H9 (cell line): ENCODE data around the gene CPSF4L. TPM values are rescaled to one million over a fixed set of nuclear protein-coding genes. Genes with fewer than 3 reads are reported as not detected.

ENCODE experiments used
- DNase-seq: peaks from one replicate; pipeline ENCODE4 v3.0.0-alpha.2; 2017
- H2AFZ ChIP-seq: one replicate; pipeline ENCODE4 v1.6.1; 2013; ENCODE audit warnings: mild to moderate bottlenecking, low read length, control low read depth, moderate library complexity
- H2AK5ac ChIP-seq: 2 replicates; pipeline ENCODE4 v1.6.1; 2013; ENCODE audit warnings: low read length, control low read depth, mixed read lengths; ENCODE audit not compliant: insufficient read length
- H2BK120ac ChIP-seq: one replicate; pipeline ENCODE4 v1.6.1; 2013; ENCODE audit warnings: low read depth, mild to moderate bottlenecking, low read length, control low read depth, inconsistent platforms; ENCODE audit not compliant: poor library complexity, severe bottlenecking
- H2BK12ac ChIP-seq: 2 replicates; pipeline ENCODE4 v1.6.1; 2013; ENCODE audit warnings: low read length, control low read depth, mixed read lengths, low read depth; ENCODE audit not compliant: insufficient read length
- H2BK15ac ChIP-seq: 2 replicates; pipeline ENCODE4 v1.6.1; 2013; ENCODE audit warnings: low read depth, low read length, control low read depth
- H2BK20ac ChIP-seq: one replicate; pipeline ENCODE4 v1.6.1; 2013; ENCODE audit warnings: low read depth, mild to moderate bottlenecking, low read length, control low read depth, inconsistent platforms; ENCODE audit not compliant: poor library complexity, severe bottlenecking
- H2BK5ac ChIP-seq: 2 replicates; pipeline ENCODE4 v1.6.1; 2013; ENCODE audit warnings: low read length, control low read depth, mixed read lengths; ENCODE audit not compliant: insufficient read length
- H3K14ac ChIP-seq: 2 replicates; pipeline ENCODE4 v1.6.1; 2013; ENCODE audit warnings: low read length, control low read depth; ENCODE audit not compliant: insufficient read depth
- H3K18ac ChIP-seq: 2 replicates; pipeline ENCODE4 v1.6.1; 2013; ENCODE audit warnings: low read depth, mild to moderate bottlenecking, mixed read lengths, low read length, control low read depth; ENCODE audit not compliant: insufficient read length
- H3K23ac ChIP-seq: 2 replicates; pipeline ENCODE4 v1.6.1; 2013; ENCODE audit warnings: low read length, control low read depth, mixed read lengths, low read depth; ENCODE audit not compliant: insufficient read length
- H3K23me2 ChIP-seq: 2 replicates; pipeline ENCODE4 v1.6.1; 2013; ENCODE audit warnings: low read depth, mild to moderate bottlenecking, mixed read lengths, low read length, control low read depth; ENCODE audit not compliant: insufficient read length, poor library complexity, severe bottlenecking
- H3K27ac ChIP-seq: 2 replicates; pipeline ENCODE4 v1.5.1; 2013; ENCODE audit warnings: low read length, control low read depth, mixed read lengths, low read depth; ENCODE audit not compliant: insufficient read length
- H3K27me3 ChIP-seq: 2 replicates; pipeline ENCODE4 v1.6.1; 2013; ENCODE audit warnings: low read length, control low read depth, inconsistent platforms; ENCODE audit not compliant: insufficient read depth
- H3K4ac ChIP-seq: 2 replicates; pipeline ENCODE4 v1.6.1; 2013; ENCODE audit warnings: low read depth, mild to moderate bottlenecking, control low read depth, inconsistent platforms, low read length, moderate library complexity
- H3K4me1 ChIP-seq: 2 replicates; pipeline ENCODE4 v1.6.1; 2013; ENCODE audit warnings: low read length, control low read depth, inconsistent platforms; ENCODE audit not compliant: insufficient read depth
- H3K4me2 ChIP-seq: 2 replicates; pipeline ENCODE4 v1.6.1; 2013; ENCODE audit warnings: low read length, control low read depth, mixed read lengths; ENCODE audit not compliant: insufficient read length, insufficient read depth
- H3K56ac ChIP-seq: 2 replicates; pipeline ENCODE4 v1.6.1; 2013; ENCODE audit warnings: low read depth, mild to moderate bottlenecking, mixed read lengths, low read length, control low read depth; ENCODE audit not compliant: insufficient read length
- H3K79me1 ChIP-seq: 2 replicates; pipeline ENCODE4 v1.6.1; 2013; ENCODE audit warnings: low read depth, mild to moderate bottlenecking, moderate library complexity, low read length, control low read depth, inconsistent platforms; ENCODE audit not compliant: insufficient read depth, poor library complexity, severe bottlenecking
- H3K79me2 ChIP-seq: 2 replicates; pipeline ENCODE4 v1.6.1; 2013; ENCODE audit warnings: low read length, control low read depth, inconsistent platforms; ENCODE audit not compliant: insufficient read depth
- H3K9ac ChIP-seq: 2 replicates; pipeline ENCODE4 v1.6.1; 2013; ENCODE audit warnings: low read length, control low read depth, mixed read lengths; ENCODE audit not compliant: insufficient read length; ENCODE audit errors: extremely low read depth
- H3K9me3 ChIP-seq: one replicate; pipeline ENCODE4 v1.6.1; 2013; ENCODE audit warnings: low read depth, low read length, inconsistent platforms; ENCODE audit not compliant: control insufficient read depth
- H3T11ph ChIP-seq: one replicate; pipeline ENCODE4 v1.6.1; 2013; ENCODE audit warnings: mild to moderate bottlenecking, low read length, control low read depth, inconsistent platforms
- H4K20me1 ChIP-seq: one replicate; pipeline ENCODE4 v1.6.1; 2013; ENCODE audit not compliant: control insufficient read depth, insufficient read length, insufficient read depth
- H4K5ac ChIP-seq: 2 replicates; pipeline ENCODE4 v1.6.1; 2013; ENCODE audit warnings: low read depth, mild to moderate bottlenecking, mixed read lengths, low read length, control low read depth; ENCODE audit not compliant: insufficient read length
- H4K8ac ChIP-seq: replicated peaks from 2 replicates; pipeline ENCODE4 v1.6.1; 2013; ENCODE audit warnings: low read length, control low read depth, mixed read lengths, low read depth; ENCODE audit not compliant: insufficient read length
- H4K91ac ChIP-seq: 2 replicates; pipeline ENCODE4 v1.6.1; 2013; ENCODE audit warnings: low read depth, mild to moderate bottlenecking, moderate library complexity, mixed read lengths, low read length, control low read depth; ENCODE audit not compliant: insufficient read length
- H3K27ac Mint-ChIP-seq, 3 experiments: 2 replicates in 2 of 3; 3 replicates in 1 of 3; pipeline ENCODE4 v1.8.0; 2020 to 2021; ENCODE audit warnings: mixed read lengths in 3 of 3, mild to moderate bottlenecking in 1 of 3, moderate library complexity in 1 of 3
- H3K27me3 Mint-ChIP-seq: 2 replicates; pipeline ENCODE4 v1.8.0; 2021; ENCODE audit warnings: low read depth, mild to moderate bottlenecking, moderate library complexity, mixed read lengths
- H3K36me3 Mint-ChIP-seq, 3 experiments: 2 replicates in 2 of 3; 3 replicates in 1 of 3; pipeline ENCODE4 v1.8.0; 2020 to 2021; ENCODE audit warnings: low read depth in 3 of 3, mixed read lengths in 3 of 3; ENCODE audit not compliant: insufficient read depth in 1 of 3
- H3K4me1 Mint-ChIP-seq, 2 experiments: 2 replicates each; pipeline ENCODE4 v1.8.0; 2020; ENCODE audit warnings: mixed read lengths in 2 of 2
- H3K4me3 Mint-ChIP-seq, 2 experiments: 2 replicates in 1 of 2; 3 replicates in 1 of 2; pipeline ENCODE4 v1.8.0; 2020 to 2021; ENCODE audit warnings: mild to moderate bottlenecking in 2 of 2, mixed read lengths in 2 of 2, moderate library complexity in 1 of 2
- H3K9me3 Mint-ChIP-seq, 2 experiments: 2 replicates in 1 of 2; 3 replicates in 1 of 2; pipeline ENCODE4 v1.8.0; 2020; ENCODE audit warnings: mild to moderate bottlenecking in 2 of 2, mixed read lengths in 2 of 2, moderate library complexity in 1 of 2
- CTCF ChIP-seq: fragments of 200-600 bp; sonication (generic); conservative IDR thresholded peaks from 3 replicates; pipeline ENCODE4 v1.8.0; 2021; ENCODE audit warnings: antibody characterized with exemption, mild to moderate bottlenecking
- WGBS: extraction: QIAGEN DNeasy Blood & Tissue Kit; methylation state at CpG from one replicate; pipeline ENCODE4 v1.1.7; 2013; ENCODE audit warnings: missing lambda C conversion rate, low lambda C conversion rate, mixed read lengths; ENCODE audit not compliant: insufficient read length; ENCODE audit errors: extremely low coverage; 5-methylcytosine and 5-hydroxymethylcytosine counted together
- total RNA-seq: library from RNA; stranded (reverse); gene quantifications from 2 replicates; pipeline ENCODE4 v1.2.1, GENCODE V29; 2021

Gene CPSF4L
- total RNA-seq, 1 experiment from 2014 or later: not detected

GRCh38 chr17:73308017-73308823 is 46.5 kb upstream of the CPSF4L start:
- H4K91ac ChIP-seq: no peak overlapping the region
- H3K27ac ChIP-seq: no peak overlapping the region

More at GRCh38 chr17:73308017-73308823, 46.5 kb upstream of the CPSF4L start:
- peaks cover 44 to 49% of the 10 kb centered on the region in 2 experiments for H3K4me1 Mint-ChIP-seq
- Histone ChIP-seq H3K4ac (no peak overlapping the region), H2BK5ac (no peak overlapping the region), H2BK12ac (no peak overlapping the region), H4K8ac (no peak overlapping the region), H3K4me1 (peaks cover 6% of the 10 kb centered on the region; the same call in 1 of the 2 replicates), H4K5ac (no peak overlapping the region), H2BK15ac (no peak overlapping the region), H3K18ac (no peak overlapping the region), H2AK5ac (no peak overlapping the region), H3K4me2 (no peak overlapping the region), H3K79me2 (no peaks in the 10 kb centered on the region), H3K23ac (no peak overlapping the region), H2BK120ac (no peak overlapping the region), H2AFZ (no peak overlapping the region), H3T11ph (no peak overlapping the region), H3K27me3 (no peaks in the 10 kb centered on the region), H3K79me1 (no peaks in the 10 kb centered on the region), H3K23me2 (peaks cover 12% of the 10 kb centered on the region), H3K56ac (no peak overlapping the region), H3K9ac (no peak overlapping the region), H3K14ac (no peak overlapping the region), H3K9me3 (no peaks in the 10 kb centered on the region), H2BK20ac (no peak overlapping the region), H4K20me1 (no peaks in the 10 kb centered on the region)
- no CpG with 5 or more reads among the region's 23 CpGs for WGBS
- H3K27ac Mint-ChIP-seq: peak overlapping the region in 1 of 3 experiments; percentile 28; a peak in 1 of 7 replicates
- no peak for TF ChIP-seq CTCF
- peaks cover 0 to 4% (median 0%) of the 10 kb centered on the region in 3 experiments; a peak in 3 of 7 replicates for H3K36me3 Mint-ChIP-seq
- no peaks in the 10 kb centered on the region for H3K9me3 Mint-ChIP-seq
- H3K4me3 Mint-ChIP-seq: 0 out of 5 replicates have a peak overlapping the region, but pooled peaks of 1 of the 2 experiments have one; percentile 12
- peaks cover 5% of the 10 kb centered on the region; the same call in 1 of the 2 replicates for H3K27me3 Mint-ChIP-seq
- DNase-seq: no peak
